Vagina (tissue), 2 donors: ENCODE data around the gene ZDHHC16. TPM values are rescaled to one million over a fixed set of nuclear protein-coding genes. Genes with fewer than 3 reads are reported as not detected.
A peak's percentile ranks its signal among the peaks of the same experiment; 100 is the strongest.

Source experiments
- DNase-seq, 2 donors: peaks; one replicate each; pipeline ENCODE4 v3.0.0-alpha.2; 2017; ENCODE audit errors: extremely low spot score in 2 of 2
- H3K27ac ChIP-seq: fragments of 200-600 bp; sonication (generic); one replicate; pipeline ENCODE4 v1.5.1; 2019
- H3K27me3 ChIP-seq: fragments of 200-600 bp; sonication (generic); one replicate; pipeline ENCODE4 v1.5.1; 2019
- H3K36me3 ChIP-seq, 2 donors: fragments of 200-600 bp; sonication (generic); one replicate each; pipeline ENCODE4 v1.5.1; 2017 to 2019
- H3K4me1 ChIP-seq: fragments of 200-600 bp; sonication (generic); one replicate; pipeline ENCODE4 v1.5.1; 2019
- H3K4me3 ChIP-seq, 2 donors: fragments of 200-600 bp; sonication (generic); 1 replicate in 1 of 2; 2 replicates in 1 of 2; pipeline ENCODE4 v1.5.1; 2016 to 2019
- H3K9me3 ChIP-seq: fragments of 200-600 bp; sonication (generic); one replicate; pipeline ENCODE4 v1.5.1; 2019
- CTCF ChIP-seq, 3 experiments: fragments of 450-650 bp in 2 of 3; fragments of 200-600 bp in 1 of 3; sonication (generic) in 1 of 3; IDR thresholded peaks; one replicate each; pipeline ENCODE4 v1.5.1; 2017 to 2019; ENCODE audit warnings: antibody characterized with exemption in 3 of 3, mild to moderate bottlenecking in 2 of 3, moderate library complexity in 2 of 3
- POLR2A ChIP-seq, 2 donors: fragments of 450-650 bp; IDR thresholded peaks; one replicate each; pipeline ENCODE4 v1.6.1; 2017; ENCODE audit warnings: antibody characterized with exemption in 2 of 2, mild to moderate bottlenecking in 2 of 2, moderate library complexity in 2 of 2
- POLR2AphosphoS5 ChIP-seq, 2 donors: sonication (generic); formaldehyde crosslinking; IDR thresholded peaks; one replicate each; pipeline ENCODE4 v1.9.0; 2017; ENCODE audit warnings: antibody characterized with exemption in 2 of 2, mild to moderate bottlenecking in 2 of 2, low read depth in 1 of 2; ENCODE audit not compliant: insufficient read depth in 1 of 2
- intact Hi-C: fragments of 100-400 bp; cut with DNase I; formaldehyde crosslinking; loops from one replicate; pipeline ENCODE4 v1.15.1; 2023
- total RNA-seq: library from RNA; depleted of rRNA; stranded (reverse); fragments of >200 nt; gene quantifications from one replicate; pipeline ENCODE4 v1.2.3, GENCODE V29; 2016

Gene ZDHHC16
- total RNA-seq, result 27.3 TPM

GRCh38 chr10:97445722-97446639 lies at the start of gene ZDHHC16, which contains the start of gene EXOSC1:
Gene ZDHHC16 (plus strand): TSS chr10:97446175. CDS start chr10:97451676, 5,501 bp downstream.
Gene EXOSC1 (minus strand): TSS chr10:97446006. CDS start chr10:97445985, 21 bp downstream.
- intact Hi-C loops, result no loop called here
- peak in 1 of 2 donors; percentile 96 for DNase-seq
- TF ChIP-seq POLR2AphosphoS5 (IDR thresholded peaks at IDR 0.05; ENCODE audit: insufficient read depth in 1 of 2, low read depth in 1 of 2) (peak; percentile 89 to 96), CTCF (IDR thresholded peaks at IDR 0.05) (no peak), POLR2A (IDR thresholded peaks at IDR 0.05) (peak in 1 of 2 donors; percentile 60)
- Histone ChIP-seq H3K9me3 (no peaks in the 10 kb centered on the region), H3K4me3 (peak within 1 kb of the TSS; percentile 64 to 82), H3K36me3 (peaks cover 0 to 10% of the 10 kb centered on the region in 2 donors), H3K27ac (peak within 1 kb of the TSS; percentile 66), H3K4me1 (peaks cover 49% of the 10 kb centered on the region), H3K27me3 (no peaks in the 10 kb centered on the region)

- Histone ChIP-seq H3K36me3 (peaks cover 0 to 17% of the 10 kb centered on the region in 2 donors), H3K4me3 (peak overlapping the region; percentile 78 to 88), H3K4me1 (peaks cover 14% of the 10 kb centered on the region), H3K9me3 (no peaks in the 10 kb centered on the region), H3K27ac (peak overlapping the region; percentile 8), H3K27me3 (no peaks in the 10 kb centered on the region)
- DNase-seq, result no peak
- intact Hi-C loops, result no loop called here
- TF ChIP-seq POLR2A (IDR thresholded peaks at IDR 0.05), result no peak
- TF ChIP-seq POLR2AphosphoS5 (IDR thresholded peaks at IDR 0.05; ENCODE audit: insufficient read depth in 1 of 2, low read depth in 1 of 2), result peak in 1 of 2 donors; percentile 27
These were observed 46.0 kb upstream of the ZDHHC16 start for GRCh38 chr10:97399843-97400545.

GRCh38 chr10:97400665-97401454 lies 45.1 kb upstream of the ZDHHC16 start, which contains the start of gene RRP12:
Gene RRP12 (minus strand): TSS chr10:97401340. CDS start chr10:97401231, 109 bp downstream.
- peak within 1 kb of the TSS; percentile 78 to 88 for H3K4me3 ChIP-seq
- H3K4me1 ChIP-seq, result peaks cover 14% of the 10 kb centered on the region
- peak within 1 kb of the TSS; percentile 51 for H3K27ac ChIP-seq
- peaks cover 0 to 17% of the 10 kb centered on the region in 2 donors for H3K36me3 ChIP-seq
- intact Hi-C loops, result no loop called here
- no peaks in the 10 kb centered on the region for H3K9me3 ChIP-seq
- peak in 1 of 2 donors; percentile 95 for DNase-seq
- H3K27me3 ChIP-seq, result no peaks in the 10 kb centered on the region
- no peak for TF ChIP-seq CTCF (IDR thresholded peaks at IDR 0.05)
- TF ChIP-seq POLR2AphosphoS5 (IDR thresholded peaks at IDR 0.05; ENCODE audit: insufficient read depth in 1 of 2, low read depth in 1 of 2), result peak; percentile 57 to 91

- TF ChIP-seq POLR2A (IDR thresholded peaks at IDR 0.05) (no peak), POLR2AphosphoS5 (IDR thresholded peaks at IDR 0.05; ENCODE audit: insufficient read depth in 1 of 2, low read depth in 1 of 2) (no peak), CTCF (IDR thresholded peaks at IDR 0.05) (no peak)
- Histone ChIP-seq H3K9me3 (no peaks in the 10 kb centered on the region), H3K4me3 (peak overlapping the region; percentile 78 to 88), H3K36me3 (peaks cover 0 to 11% of the 10 kb centered on the region in 2 donors), H3K27ac (no peak overlapping the region), H3K4me1 (peaks cover 15% of the 10 kb centered on the region), H3K27me3 (no peaks in the 10 kb centered on the region)
- no peak for DNase-seq
- intact Hi-C loops, result no loop called here
These were observed 44.5 kb upstream of the ZDHHC16 start for GRCh38 chr10:97401455-97401919.
